ENCODE results near the gene GRM8. TPM values are rescaled to one million over a fixed set of nuclear protein-coding genes. Genes with fewer than 3 reads are reported as not detected.

GRM8 gene
- total and polyA plus RNA-seq, 9 of the 15 experiments (the other 6 are each of a cell fraction or from before 2014, with no cell fraction given): 0.13 TPM; not detected in 7

DNA sequence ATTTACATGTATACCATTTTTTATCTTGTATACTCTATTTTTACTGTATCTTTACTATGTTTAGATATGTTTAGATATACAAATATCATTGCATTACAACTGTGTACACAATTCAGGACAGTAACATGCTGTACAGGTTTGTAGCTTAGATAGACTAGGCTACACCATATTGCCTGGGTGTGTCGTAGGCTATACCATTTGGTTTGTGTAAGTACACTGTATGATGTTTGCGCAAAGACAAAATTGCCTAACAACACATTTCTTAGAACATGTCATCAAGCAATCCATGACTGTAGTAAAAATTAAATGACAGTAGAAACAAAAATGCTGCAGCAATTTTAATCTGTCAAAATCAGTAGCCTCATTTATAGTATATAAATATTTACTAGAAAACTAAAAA, 812.2 kb downstream of the GRM8 start:
- Histone ChIP-seq H3K27me3 (ENCODE audit: control insufficient read depth in 2 of 2, insufficient read depth in 2 of 2, low read length in 2 of 2) (no peaks in the 10 kb centered on the region), H3K9ac (ENCODE audit: insufficient read depth in 1 of 2, low read depth in 2 of 2, low read length in 2 of 2) (no peak overlapping the region), H3K9me1 (ENCODE audit: control insufficient read depth, insufficient read depth, low read length) (no peaks in the 10 kb centered on the region), H2AFZ (ENCODE audit: low read depth, low read length) (no peak overlapping the region), H4K20me1 (replicated peaks; ENCODE audit: control insufficient read depth, insufficient read depth, low read length) (no peaks in the 10 kb centered on the region), H3K4me1 (replicated peaks in 1 of 2; ENCODE audit: control insufficient read depth in 2 of 2, insufficient read depth in 2 of 2, low read length in 2 of 2) (no peaks in the 10 kb centered on the region), H3K4me3 (no peak overlapping the region), H3K4me2 (ENCODE audit: insufficient read depth, low read length) (no peak overlapping the region), H3K36me3 (ENCODE audit: control insufficient read depth, insufficient read depth, low read length) (no peaks in the 10 kb centered on the region), H3K9me3 (replicated peaks; ENCODE audit: control insufficient read depth, insufficient read depth, low read depth, low read length) (0 out of 2 replicates have a peak, but pooled peaks cover 1% of the 10 kb centered on the region), H3K27ac (ENCODE audit: extremely low read depth, low read depth, low read length) (no peak overlapping the region), H3K79me2 (ENCODE audit: control insufficient read depth, insufficient read depth, low read length) (no peaks in the 10 kb centered on the region)
- ATAC-seq (no peak), DNase-seq (ENCODE audit: extremely low read depth in 1 of 4, low spot score in 3 of 4) (no peak), FAIRE-seq (no peak)
- 11% methylated on average over 2 of the region's 2 CpGs for WGBS (ENCODE audit: insufficient coverage, low coverage, missing lambda C conversion rate)
- no TSS peak for BruUV-seq (replicated peaks)
- POLR2A ChIA-PET: no interaction called here
- in situ Hi-C loops (cut with MboI) (no loop called here), intact Hi-C loops (cut with micrococcal nuclease) (no loop called here)
- CTCF ChIA-PET (ENCODE audit: low intra/inter-chr PET ratio): no interaction called here
- no peak for TF ChIP-seq FOXM1 (IDR thresholded peaks at IDR 0.05; ENCODE audit: low read depth)
- no peak for TF ChIP-seq FOXM1 (CRISPR knock-in tag; IDR thresholded peaks at IDR 0.05; ENCODE audit: low read depth)
- no peak for TF ChIP-seq JUNB (CRISPR knock-in tag; conservative IDR thresholded peaks at IDR 0.05)
- TF ChIP-seq GABPB2 (CRISPR knock-in tag; conservative IDR thresholded peaks at IDR 0.05): no peak
- no peak for TF ChIP-seq PCBP1 (IDR thresholded peaks at IDR 0.05; ENCODE audit: low read depth, low read length, poor library complexity, severe bottlenecking)
- TF ChIP-seq ZNF561 (CRISPR knock-in tag; conservative IDR thresholded peaks at IDR 0.05): no peak
- TF ChIP-seq, protein P1, sequence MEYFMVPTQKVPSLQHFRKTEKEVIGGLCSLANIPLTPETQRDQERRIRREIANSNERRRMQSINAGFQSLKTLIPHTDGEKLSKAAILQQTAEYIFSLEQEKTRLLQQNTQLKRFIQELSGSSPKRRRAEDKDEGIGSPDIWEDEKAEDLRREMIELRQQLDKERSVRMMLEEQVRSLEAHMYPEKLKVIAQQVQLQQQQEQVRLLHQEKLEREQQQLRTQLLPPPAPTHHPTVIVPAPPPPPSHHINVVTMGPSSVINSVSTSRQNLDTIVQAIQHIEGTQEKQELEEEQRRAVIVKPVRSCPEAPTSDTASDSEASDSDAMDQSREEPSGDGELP (CRISPR knock-in tag; IDR thresholded peaks at IDR 0.05; ENCODE audit: borderline replicate concordance): no peak
- TF ChIP-seq, protein P2, sequence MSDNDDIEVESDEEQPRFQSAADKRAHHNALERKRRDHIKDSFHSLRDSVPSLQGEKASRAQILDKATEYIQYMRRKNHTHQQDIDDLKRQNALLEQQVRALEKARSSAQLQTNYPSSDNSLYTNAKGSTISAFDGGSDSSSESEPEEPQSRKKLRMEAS (CRISPR knock-in tag; IDR thresholded peaks at IDR 0.05): no peak
- TF ChIP-seq PHTF2 (CRISPR knock-in tag; IDR thresholded peaks at IDR 0.05): no peak
- TF ChIP-seq LEF1 (IDR thresholded peaks at IDR 0.05): no peak
- TF ChIP-seq ZFP30 (CRISPR knock-in tag; IDR thresholded peaks at IDR 0.05; ENCODE audit: borderline replicate concordance): no peak
- TF ChIP-seq HDAC8 (tag; IDR thresholded peaks at IDR 0.05): no peak
- TF ChIP-seq COPS2 (conservative IDR thresholded peaks at IDR 0.05): no peak
- TF ChIP-seq, protein P3, sequence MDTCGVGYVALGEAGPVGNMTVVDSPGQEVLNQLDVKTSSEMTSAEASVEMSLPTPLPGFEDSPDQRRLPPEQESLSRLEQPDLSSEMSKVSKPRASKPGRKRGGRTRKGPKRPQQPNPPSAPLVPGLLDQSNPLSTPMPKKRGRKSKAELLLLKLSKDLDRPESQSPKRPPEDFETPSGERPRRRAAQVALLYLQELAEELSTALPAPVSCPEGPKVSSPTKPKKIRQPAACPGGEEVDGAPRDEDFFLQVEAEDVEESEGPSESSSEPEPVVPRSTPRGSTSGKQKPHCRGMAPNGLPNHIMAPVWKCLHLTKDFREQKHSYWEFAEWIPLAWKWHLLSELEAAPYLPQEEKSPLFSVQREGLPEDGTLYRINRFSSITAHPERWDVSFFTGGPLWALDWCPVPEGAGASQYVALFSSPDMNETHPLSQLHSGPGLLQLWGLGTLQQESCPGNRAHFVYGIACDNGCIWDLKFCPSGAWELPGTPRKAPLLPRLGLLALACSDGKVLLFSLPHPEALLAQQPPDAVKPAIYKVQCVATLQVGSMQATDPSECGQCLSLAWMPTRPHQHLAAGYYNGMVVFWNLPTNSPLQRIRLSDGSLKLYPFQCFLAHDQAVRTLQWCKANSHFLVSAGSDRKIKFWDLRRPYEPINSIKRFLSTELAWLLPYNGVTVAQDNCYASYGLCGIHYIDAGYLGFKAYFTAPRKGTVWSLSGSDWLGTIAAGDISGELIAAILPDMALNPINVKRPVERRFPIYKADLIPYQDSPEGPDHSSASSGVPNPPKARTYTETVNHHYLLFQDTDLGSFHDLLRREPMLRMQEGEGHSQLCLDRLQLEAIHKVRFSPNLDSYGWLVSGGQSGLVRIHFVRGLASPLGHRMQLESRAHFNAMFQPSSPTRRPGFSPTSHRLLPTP (IDR thresholded peaks at IDR 0.05; ENCODE audit: borderline replicate concordance, extremely low read depth, insufficient read length): no peak
- no peak for TF ChIP-seq RBM22 (IDR thresholded peaks at IDR 0.05; ENCODE audit: low read depth, low read length, poor library complexity, severe bottlenecking)
- TF ChIP-seq, protein P4, sequence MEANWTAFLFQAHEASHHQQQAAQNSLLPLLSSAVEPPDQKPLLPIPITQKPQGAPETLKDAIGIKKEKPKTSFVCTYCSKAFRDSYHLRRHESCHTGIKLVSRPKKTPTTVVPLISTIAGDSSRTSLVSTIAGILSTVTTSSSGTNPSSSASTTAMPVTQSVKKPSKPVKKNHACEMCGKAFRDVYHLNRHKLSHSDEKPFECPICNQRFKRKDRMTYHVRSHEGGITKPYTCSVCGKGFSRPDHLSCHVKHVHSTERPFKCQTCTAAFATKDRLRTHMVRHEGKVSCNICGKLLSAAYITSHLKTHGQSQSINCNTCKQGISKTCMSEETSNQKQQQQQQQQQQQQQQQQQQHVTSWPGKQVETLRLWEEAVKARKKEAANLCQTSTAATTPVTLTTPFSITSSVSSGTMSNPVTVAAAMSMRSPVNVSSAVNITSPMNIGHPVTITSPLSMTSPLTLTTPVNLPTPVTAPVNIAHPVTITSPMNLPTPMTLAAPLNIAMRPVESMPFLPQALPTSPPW (CRISPR knock-in tag; IDR thresholded peaks at IDR 0.05): no peak
- no peak for TF ChIP-seq IRF2 (CRISPR knock-in tag; IDR thresholded peaks at IDR 0.05)
- no peak for TF ChIP-seq PRMT5 (CRISPR knock-in tag; IDR thresholded peaks at IDR 0.05)
- TF ChIP-seq SIN3A (IDR thresholded peaks at IDR 0.05; ENCODE audit: borderline replicate concordance in 2 of 2, control insufficient read depth in 1 of 2, low read depth in 2 of 2, low read length in 2 of 2): no peak

Data from K562 (cell line).